ENCODE results near the gene LRRC25. TPM values are rescaled to one million over a fixed set of nuclear protein-coding genes. Genes with fewer than 3 reads are reported as not detected.

Gene LRRC25
- total and polyA plus RNA-seq, 10 of the 15 experiments (the other 5 are each of a cell fraction or from before 2014, with no cell fraction given) = 0.38 to 2.9 (median 1.2) TPM

- TF ChIP-seq EED (IDR thresholded peaks at IDR 0.05; ENCODE audit: low read depth) (peak; percentile 39; the same call in 1 of the 2 replicates), RFX5 (IDR thresholded peaks at IDR 0.05; ENCODE audit: low read depth, low read length) (no peak), E2F8 (IDR thresholded peaks at IDR 0.05; ENCODE audit: low read depth, partially characterized antibody) (peak; percentile 39), ZNF384 (IDR thresholded peaks at IDR 0.05; ENCODE audit: borderline replicate concordance, low read depth, low read length) (no peak), RELB (IDR thresholded peaks at IDR 0.05; ENCODE audit: low read depth) (no peak), SUPT20H (IDR thresholded peaks at IDR 0.05; ENCODE audit: borderline replicate concordance, control insufficient read depth, low read depth, low read length) (no peak), ZNF207 (IDR thresholded peaks at IDR 0.05; ENCODE audit: borderline replicate concordance) (no peak), ASH2L (IDR thresholded peaks at IDR 0.05; ENCODE audit: borderline replicate concordance, low read depth) (no peak), SPI1 (IDR thresholded peaks at IDR 0.05; ENCODE audit: borderline replicate concordance, insufficient read depth, low read depth, low read length) (peak; percentile 76), EGR1 (IDR thresholded peaks at IDR 0.05; ENCODE audit: borderline replicate concordance in 1 of 2, low read depth in 2 of 2, low read length in 2 of 2) (peak in 1 of 2 experiments; percentile 42; a peak in 1 of 3 replicates), SRF (IDR thresholded peaks at IDR 0.05; ENCODE audit: low read depth in 2 of 2, low read length in 2 of 2) (no peak), POLR2A (IDR thresholded peaks at IDR 0.05; ENCODE audit: low read depth, low read length) (peak; percentile 79), HDAC2 (IDR thresholded peaks at IDR 0.05) (no peak), NRF1 (conservative IDR thresholded peaks at IDR 0.05; ENCODE audit: low read depth, low read length) (no peak), POU2F2 (IDR thresholded peaks at IDR 0.05; ENCODE audit: borderline replicate concordance, low read depth, low read length) (peak; percentile 89), USF2 (IDR thresholded peaks at IDR 0.05; ENCODE audit: borderline replicate concordance, low read depth, low read length) (no peak), ZBTB40 (IDR thresholded peaks at IDR 0.05; ENCODE audit: borderline replicate concordance) (no peak), RCOR1 (conservative IDR thresholded peaks at IDR 0.05; ENCODE audit: low read depth, low read length) (no peak)
Measured at GRCh38 chr19:18397242-18398202, at the start of gene LRRC25 (continued).
